DOHH2 (cell line): ENCODE data around the gene DDX19B.
"Not testable (repeated sequence)": the region's sequence is repeated elsewhere in the genome, so short reads cannot be mapped to it uniquely, and the experiment has no call there.

Experiments
- CTCF ChIP-seq: fragments of 200-600 bp; sonication (generic); IDR thresholded peaks from one replicate; pipeline ENCODE4 v1.5.1; 2014; ENCODE audit warnings: antibody characterized with exemption, mild to moderate bottlenecking, low read depth, low read length; ENCODE audit not compliant: poor library complexity, severe bottlenecking
- EZH2phosphoT487 ChIP-seq: fragments of 200-600 bp; sonication (generic); IDR thresholded peaks from 2 replicates; pipeline ENCODE4 v1.6.1; 2017; ENCODE audit warnings: borderline replicate concordance, mild to moderate bottlenecking, antibody characterized with exemption, low read length, moderate library complexity, mixed read lengths

GRCh38 chr16:70259903-70260302 lies 39.1 kb upstream of the DDX19B start:
- TF ChIP-seq CTCF, EZH2phosphoT487: not testable (repeated sequence)
